Peyer's patch (tissue), 4 donors: ENCODE data around the gene TLL2. TPM values are rescaled to one million over a fixed set of nuclear protein-coding genes. Genes with fewer than 3 reads are reported as not detected.

ENCODE experiments used
- DNase-seq, 3 donors: peaks; one replicate each; pipeline ENCODE4 v3.0.0-alpha.2; 2017 to 2019
- H3K27ac ChIP-seq, 4 donors: fragments of 200-600 bp; sonication (generic); one replicate each; pipeline ENCODE4 v1.5.1; 2016 to 2019
- H3K27me3 ChIP-seq, 2 donors: fragments of 200-600 bp; sonication (generic); one replicate each; pipeline ENCODE4 v1.5.1; 2019
- H3K36me3 ChIP-seq, 3 donors: fragments of 200-600 bp; sonication (generic); one replicate each; pipeline ENCODE4 v1.5.1; 2016 to 2019
- H3K4me1 ChIP-seq, 4 donors: fragments of 200-600 bp; sonication (generic); one replicate each; pipeline ENCODE4 v1.5.1; 2016 to 2019
- H3K4me3 ChIP-seq, 4 donors: fragments of 200-600 bp; sonication (generic); 1 replicate in 3 of 4; 2 replicates in 1 of 4; pipeline ENCODE4 v1.5.1; 2016 to 2019; ENCODE audit warnings: mild to moderate bottlenecking in 1 of 4
- H3K9me3 ChIP-seq, 4 donors: fragments of 200-600 bp; sonication (generic); one replicate each; pipeline ENCODE4 v1.5.1; 2016 to 2019; ENCODE audit warnings: mild to moderate bottlenecking in 1 of 4
- POLR2A ChIP-seq, 2 donors: fragments of 450-650 bp; IDR thresholded peaks; one replicate each; pipeline ENCODE4 v1.5.1; 2017; ENCODE audit warnings: antibody characterized with exemption in 2 of 2, mild to moderate bottlenecking in 2 of 2, moderate library complexity in 2 of 2
- total RNA-seq, 4 donors: library from RNA; depleted of rRNA; stranded (reverse); fragments of >200 nt; gene quantifications; one replicate each; pipeline ENCODE4 v1.1.0, GENCODE V29; 2016
- TF ChIP-seq, protein P1 (sequence below), 6 experiments: fragments of 450-650 bp in 4 of 6; fragments of 200-600 bp in 2 of 6; sonication (generic) in 1 of 6; IDR thresholded peaks; one replicate each; pipeline ENCODE4 v1.5.1; 2017 to 2019; ENCODE audit warnings: antibody characterized with exemption in 6 of 6, mild to moderate bottlenecking in 3 of 6, moderate library complexity in 1 of 6

Gene TLL2
- total RNA-seq, 4 donors from 2014 or later = 0.27 to 0.83 (median 0.38) TPM; not detected in 1

DNA sequence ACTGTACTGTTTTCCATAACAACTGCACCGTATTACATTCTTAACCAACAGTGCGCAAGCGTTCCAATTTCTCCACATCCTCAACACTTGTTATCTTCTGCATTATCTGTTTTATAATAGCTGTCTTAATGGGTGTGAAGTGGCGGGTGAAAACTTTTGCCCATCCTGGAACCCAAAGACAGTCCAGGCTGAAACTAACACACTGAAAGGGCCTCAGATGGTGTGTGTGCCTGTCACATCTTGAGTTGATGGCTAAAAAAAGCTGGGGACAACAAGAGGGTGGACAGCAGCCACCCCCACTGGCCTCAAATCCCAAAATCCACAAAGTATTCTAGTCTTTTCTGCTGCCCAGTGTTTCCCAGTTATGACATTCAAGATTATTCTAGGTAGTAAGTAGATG lies 174.3 kb downstream of the TLL2 start:
- no peak for DNase-seq
- Histone ChIP-seq H3K27me3 (no peaks in the 10 kb centered on the region), H3K4me3 (no peak overlapping the region), H3K27ac (no peak overlapping the region), H3K9me3 (no peaks in the 10 kb centered on the region), H3K36me3 (no peaks in the 10 kb centered on the region), H3K4me1 (no peaks in the 10 kb centered on the region)
- TF ChIP-seq, protein P1, sequence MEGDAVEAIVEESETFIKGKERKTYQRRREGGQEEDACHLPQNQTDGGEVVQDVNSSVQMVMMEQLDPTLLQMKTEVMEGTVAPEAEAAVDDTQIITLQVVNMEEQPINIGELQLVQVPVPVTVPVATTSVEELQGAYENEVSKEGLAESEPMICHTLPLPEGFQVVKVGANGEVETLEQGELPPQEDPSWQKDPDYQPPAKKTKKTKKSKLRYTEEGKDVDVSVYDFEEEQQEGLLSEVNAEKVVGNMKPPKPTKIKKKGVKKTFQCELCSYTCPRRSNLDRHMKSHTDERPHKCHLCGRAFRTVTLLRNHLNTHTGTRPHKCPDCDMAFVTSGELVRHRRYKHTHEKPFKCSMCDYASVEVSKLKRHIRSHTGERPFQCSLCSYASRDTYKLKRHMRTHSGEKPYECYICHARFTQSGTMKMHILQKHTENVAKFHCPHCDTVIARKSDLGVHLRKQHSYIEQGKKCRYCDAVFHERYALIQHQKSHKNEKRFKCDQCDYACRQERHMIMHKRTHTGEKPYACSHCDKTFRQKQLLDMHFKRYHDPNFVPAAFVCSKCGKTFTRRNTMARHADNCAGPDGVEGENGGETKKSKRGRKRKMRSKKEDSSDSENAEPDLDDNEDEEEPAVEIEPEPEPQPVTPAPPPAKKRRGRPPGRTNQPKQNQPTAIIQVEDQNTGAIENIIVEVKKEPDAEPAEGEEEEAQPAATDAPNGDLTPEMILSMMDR (IDR thresholded peaks at IDR 0.05) = no peak
- no peak for TF ChIP-seq POLR2A (IDR thresholded peaks at IDR 0.05)

DNA sequence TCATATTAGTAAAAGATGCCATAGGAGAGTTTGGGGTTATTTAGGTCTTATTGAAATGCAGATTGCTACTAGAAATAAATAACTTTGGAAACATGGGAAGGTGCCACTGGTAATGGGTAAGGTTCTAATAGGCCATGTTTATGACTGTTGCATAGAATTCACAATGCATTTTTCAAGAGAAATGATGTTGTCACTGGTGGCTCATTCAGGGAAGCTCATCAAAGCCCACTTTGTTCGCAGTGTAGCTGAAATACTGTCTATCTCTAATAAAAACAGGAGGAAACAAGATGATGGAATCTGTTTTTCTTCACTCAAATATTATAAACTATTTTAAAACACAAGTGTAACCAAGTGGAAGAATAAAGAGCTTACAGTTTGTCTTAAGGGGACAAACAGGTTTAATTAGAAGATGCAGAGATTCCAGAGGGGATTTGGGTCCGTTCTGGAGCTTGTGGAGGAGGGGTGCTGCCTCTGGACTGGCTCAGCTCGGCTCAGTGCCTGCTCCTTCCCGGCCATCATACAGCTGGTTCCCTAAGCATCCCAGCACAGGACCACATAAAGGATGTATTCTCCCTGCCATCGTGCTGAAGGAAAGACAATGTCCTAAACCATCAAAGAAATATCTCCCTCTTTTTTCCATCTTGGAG lies 175.3 kb downstream of the TLL2 start:
- H3K9me3 ChIP-seq = no peaks in the 10 kb centered on the region
- no peak for TF ChIP-seq POLR2A (IDR thresholded peaks at IDR 0.05)
- TF ChIP-seq, protein P1 (IDR thresholded peaks at IDR 0.05) = no peak
- H3K4me3 ChIP-seq = no peak overlapping the region
- DNase-seq = no peak
- H3K4me1 ChIP-seq = no peaks in the 10 kb centered on the region
- H3K27ac ChIP-seq = no peak overlapping the region
- H3K27me3 ChIP-seq = no peaks in the 10 kb centered on the region
- H3K36me3 ChIP-seq = no peaks in the 10 kb centered on the region

DNA sequence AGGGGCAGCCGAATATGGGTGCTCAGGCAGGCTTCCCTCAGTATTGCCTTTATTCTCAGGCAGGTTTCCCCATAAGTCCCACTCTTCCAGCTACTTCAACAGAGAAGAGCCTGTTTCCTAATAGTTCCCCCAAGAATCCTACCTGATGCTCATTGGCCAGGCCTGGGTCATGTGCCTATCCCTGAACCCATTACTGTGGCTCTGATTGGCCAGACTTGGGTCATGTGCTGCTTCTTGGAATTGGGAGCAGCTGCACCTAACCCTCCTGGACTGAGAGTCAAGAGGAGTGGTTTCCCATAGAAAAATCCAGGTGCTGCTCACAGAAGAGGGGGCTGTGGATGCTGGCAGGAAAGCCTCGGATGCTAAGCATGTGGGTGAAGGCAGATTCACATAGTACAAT lies 176.6 kb downstream of the TLL2 start:
- no peak for TF ChIP-seq POLR2A (IDR thresholded peaks at IDR 0.05)
- TF ChIP-seq, protein P1 (IDR thresholded peaks at IDR 0.05) = no peak
- H3K4me1 ChIP-seq = no peaks in the 10 kb centered on the region
- H3K27me3 ChIP-seq = no peaks in the 10 kb centered on the region

DNA sequence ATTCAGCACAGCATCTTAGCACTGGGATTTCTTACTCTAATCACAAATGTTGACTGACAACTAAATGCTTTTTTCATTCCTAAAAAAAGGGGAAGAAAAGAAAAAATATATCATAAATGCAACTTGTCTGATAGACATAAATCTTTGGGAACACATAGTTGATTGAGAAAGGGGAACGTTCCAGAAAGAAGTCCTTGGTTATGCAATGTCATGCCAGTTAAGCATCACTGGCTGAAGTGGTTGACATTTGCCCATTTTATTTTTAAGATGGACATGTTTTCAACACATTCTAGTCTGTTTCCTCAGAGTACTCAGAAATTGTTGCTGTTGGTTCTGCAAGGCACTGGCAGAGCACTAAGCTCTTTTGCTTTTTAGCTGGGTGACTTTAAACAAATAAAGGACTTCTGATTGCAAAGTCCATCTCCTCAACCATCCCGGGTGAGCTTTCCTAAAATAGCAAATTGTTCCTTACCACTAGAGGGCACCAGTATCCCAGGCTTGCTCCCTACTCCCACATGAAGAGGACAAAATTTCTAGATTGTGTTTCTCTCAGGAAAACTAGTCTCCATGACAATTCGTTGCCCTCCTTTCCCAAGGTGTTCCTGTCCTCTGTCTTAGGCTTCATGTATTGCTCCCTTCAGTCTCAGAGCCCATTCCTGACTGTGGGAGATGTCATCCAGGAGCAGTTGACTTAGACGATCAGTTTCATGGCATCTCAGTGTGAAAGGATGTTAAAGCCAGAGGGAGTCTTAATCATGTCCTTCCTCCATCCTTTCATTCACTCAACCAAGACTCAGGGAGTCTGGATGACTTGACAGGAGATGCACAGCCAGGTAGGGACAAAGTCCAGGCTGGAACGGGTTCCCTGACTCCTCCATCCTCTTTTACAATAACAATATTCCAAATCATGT lies 178.9 kb downstream of the TLL2 start:
- H3K4me3 ChIP-seq = no peak overlapping the region
- no peak overlapping the region for H3K27ac ChIP-seq
- no peaks in the 10 kb centered on the region for H3K27me3 ChIP-seq
- H3K4me1 ChIP-seq = no peaks in the 10 kb centered on the region
- H3K9me3 ChIP-seq = no peaks in the 10 kb centered on the region
- TF ChIP-seq, protein P1 (IDR thresholded peaks at IDR 0.05) = peak; percentile 18 to 78 (median 60)
- TF ChIP-seq POLR2A (IDR thresholded peaks at IDR 0.05) = no peak
- peak in 1 of 3 donors; percentile 58 for DNase-seq
- no peaks in the 10 kb centered on the region for H3K36me3 ChIP-seq

More for the DNA sequence above, 176.6 kb downstream of the TLL2 start:
- Histone ChIP-seq H3K9me3 (no peaks in the 10 kb centered on the region), H3K4me3 (no peak overlapping the region), H3K36me3 (no peaks in the 10 kb centered on the region), H3K27ac (no peak overlapping the region)
- no peak for DNase-seq

DNA sequence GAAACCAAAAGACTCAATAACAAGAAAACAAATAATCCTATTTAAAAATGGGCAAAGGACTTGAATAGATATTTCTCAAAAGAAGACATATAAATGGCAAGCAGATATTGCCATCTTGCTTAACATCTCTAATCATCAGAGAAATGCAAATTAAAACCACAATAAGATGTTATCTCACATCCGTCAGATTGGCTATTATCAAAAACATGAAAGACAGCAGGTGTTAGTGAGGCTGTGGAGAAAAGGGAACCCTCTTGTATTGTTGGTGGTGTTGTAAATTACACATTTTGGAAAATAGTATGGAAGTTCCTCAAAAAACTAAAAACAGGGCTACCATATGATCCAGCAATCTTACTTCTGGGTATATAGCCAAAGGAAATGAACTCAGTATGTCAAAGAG lies 180.6 kb downstream of the TLL2 start:
- Histone ChIP-seq H3K27me3 (no peaks in the 10 kb centered on the region), H3K27ac (no peak overlapping the region), H3K9me3 (no peaks in the 10 kb centered on the region), H3K36me3 (no peaks in the 10 kb centered on the region), H3K4me3 (no peak overlapping the region), H3K4me1 (no peaks in the 10 kb centered on the region)
- TF ChIP-seq POLR2A (IDR thresholded peaks at IDR 0.05) = no peak
- TF ChIP-seq, protein P1 (IDR thresholded peaks at IDR 0.05) = no peak
- DNase-seq = no peak
